Bone marrow (tissue), 2 donors: Measurements from ENCODE around the gene LTBP1.
A peak's percentile ranks its signal among the peaks of the same experiment; 100 is the strongest.
"Not testable (repeated sequence)": the region's sequence is repeated elsewhere in the genome, so short reads cannot be mapped to it uniquely, and the experiment has no call there.

Experiments used
- DNase-seq, 2 donors: peaks; one replicate each; lab custom pipeline; 2025; lab: John Stamatoyannopoulos, UW

LTBP1 gene

DNA sequence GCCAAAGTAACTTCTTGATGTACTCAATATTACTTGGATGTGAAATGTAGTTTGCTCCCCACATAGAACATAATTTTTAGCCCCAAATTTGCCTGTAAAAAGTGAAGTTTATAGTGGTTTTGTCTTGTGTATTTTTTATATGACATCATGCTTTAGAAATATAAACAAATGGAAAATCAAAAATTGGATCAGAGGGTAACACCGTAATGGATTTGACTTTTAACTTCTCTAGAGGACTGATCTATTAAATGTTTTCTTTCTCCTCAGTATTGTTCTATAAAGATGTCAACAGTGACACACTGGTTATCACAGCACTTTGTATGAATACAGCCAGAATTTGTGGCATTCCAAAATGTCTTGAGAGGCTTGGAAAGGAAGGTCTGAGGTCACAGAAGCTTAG lies 484.1 kb downstream of the LTBP1 start:
- DNase-seq = no peak

DNA sequence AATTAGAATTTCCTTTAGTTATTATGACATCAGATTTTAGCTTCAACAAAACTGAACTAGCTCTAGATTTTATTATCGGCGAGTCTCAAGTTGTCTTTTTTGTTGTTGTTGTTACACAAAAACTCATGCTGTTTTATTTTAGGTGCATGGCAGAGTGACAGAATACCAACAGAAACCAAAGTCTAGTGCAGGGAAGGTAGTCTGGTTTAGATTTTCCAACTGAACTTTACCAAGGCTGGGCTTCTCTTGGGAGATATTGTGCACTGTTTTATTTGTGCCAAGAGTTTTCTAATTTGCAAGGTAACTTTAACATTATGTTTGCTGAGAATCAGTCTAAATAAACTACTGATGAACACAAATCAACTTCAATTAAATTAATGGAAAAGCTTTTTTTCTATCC lies 486.1 kb downstream of the LTBP1 start:
- no peak for DNase-seq

DNA sequence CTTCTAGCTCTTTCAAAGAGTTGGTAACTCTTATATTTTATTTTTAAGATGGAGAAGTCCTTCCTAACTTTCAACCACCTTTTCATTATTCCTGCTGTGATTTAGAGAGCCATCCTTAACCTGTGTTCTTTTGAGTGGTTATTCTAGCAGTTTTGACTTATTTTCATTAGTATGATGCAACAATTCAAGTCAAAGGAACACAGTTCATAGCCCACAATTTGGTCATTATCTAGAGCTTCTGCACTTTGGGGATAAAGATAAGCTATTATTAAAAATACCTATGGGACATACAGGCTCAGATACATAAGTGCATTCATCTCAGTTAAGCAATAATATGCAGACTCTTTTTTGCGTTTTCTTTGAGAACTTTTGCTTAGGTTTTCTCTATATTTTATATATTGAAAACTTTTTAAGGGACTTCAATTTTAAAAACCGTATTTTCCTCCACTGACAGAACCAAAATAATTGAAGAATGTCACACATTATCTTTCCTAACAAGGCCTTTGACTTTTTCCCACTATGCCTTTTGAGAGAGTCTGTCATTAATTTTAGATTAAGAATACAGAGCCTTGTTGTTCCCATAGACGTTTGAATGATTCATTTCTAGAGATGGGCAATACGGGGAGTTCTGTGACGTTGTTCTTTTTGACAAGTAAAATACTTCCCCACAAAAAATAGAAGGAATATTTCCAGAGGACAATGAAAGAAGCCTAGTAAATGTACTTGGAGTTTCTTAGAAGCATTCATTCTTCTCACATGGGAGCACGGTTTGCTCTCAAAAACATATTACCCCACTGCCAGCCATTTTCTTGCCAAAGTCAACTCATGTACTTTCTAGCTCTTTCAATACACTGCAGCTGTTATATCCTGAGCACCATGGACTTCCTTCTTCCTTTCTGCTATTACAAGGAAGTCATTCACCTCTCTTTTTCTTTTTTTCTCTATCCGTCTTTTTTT lies 486.8 kb downstream of the LTBP1 start:
- no peak for DNase-seq

DNA sequence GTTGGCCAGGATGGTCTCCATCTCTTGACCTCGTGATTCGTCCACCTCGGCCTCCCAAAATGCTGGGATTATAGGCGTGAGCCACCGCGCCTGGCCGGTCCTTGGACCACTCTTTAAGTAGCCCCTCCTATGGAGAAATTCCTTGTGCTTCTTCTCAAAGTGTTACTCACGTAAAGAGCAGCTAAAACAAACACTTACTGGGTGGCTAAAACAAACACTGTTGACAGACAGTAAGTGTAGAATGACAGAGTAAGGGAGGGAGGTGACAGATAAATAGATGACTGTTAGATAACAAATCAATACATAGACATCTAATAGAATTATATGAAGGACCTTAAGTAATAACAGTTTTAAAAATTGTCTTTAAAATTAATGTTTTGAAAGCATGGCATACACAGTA lies 488.8 kb downstream of the LTBP1 start:
- no peak for DNase-seq

DNA sequence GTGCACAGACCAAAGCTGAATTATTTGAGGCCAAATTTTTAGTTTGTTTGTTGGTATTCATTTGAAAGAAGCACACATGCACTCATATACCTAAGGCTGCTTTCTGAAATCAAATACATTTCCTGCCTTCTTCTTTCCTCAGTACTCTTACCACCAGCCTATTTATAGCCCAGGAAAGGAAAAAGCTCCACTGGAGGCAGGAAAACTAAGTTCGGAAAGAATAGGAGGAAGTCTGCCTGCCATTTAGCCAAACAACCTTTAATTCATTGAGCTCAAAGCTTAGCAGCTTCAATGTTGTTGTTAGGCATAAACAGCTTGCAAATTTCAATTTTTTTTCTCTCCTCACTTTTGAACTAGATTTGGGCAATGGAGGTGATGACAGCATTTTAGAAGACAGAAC lies 489.3 kb downstream of the LTBP1 start:
- DNase-seq = no peak

DNA sequence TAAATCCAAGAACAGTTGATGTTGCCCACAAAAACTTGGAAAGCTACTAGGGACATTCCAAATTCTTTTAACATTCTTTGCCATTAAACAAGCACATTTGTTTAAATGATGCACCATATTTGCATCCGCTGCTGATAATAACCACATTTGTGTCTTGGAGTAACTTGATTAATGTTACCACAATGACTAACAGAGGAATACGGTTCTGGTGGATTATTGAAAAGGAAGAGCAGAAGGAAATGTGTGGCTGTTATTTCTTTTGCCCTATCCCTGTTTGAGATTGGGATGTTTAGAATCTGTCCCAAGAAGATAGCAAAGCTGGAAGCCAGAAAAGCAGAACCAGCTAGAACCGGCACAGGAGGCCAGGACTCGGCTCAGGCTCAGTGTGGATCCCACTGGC lies 490.5 kb downstream of the LTBP1 start:
- no peak for DNase-seq

DNA sequence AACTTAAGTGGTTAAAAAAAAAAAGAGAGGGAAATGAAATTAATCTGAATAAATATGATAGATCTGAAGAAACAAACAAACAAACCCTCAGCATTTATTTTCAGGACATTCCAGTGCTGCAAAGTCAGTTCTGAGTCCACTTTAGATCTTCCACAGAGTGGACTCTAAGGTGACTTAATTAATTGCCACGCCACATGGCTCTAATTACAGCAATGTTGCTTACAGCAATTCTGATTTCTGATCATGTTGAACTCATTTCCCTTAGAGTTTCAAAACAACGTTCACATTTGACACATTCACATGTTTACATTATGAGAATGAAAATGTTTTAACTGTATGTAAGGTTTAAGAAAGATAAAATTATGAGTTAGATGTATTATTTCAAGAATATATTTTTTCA lies 491.1 kb downstream of the LTBP1 start:
- no peak for DNase-seq

DNA sequence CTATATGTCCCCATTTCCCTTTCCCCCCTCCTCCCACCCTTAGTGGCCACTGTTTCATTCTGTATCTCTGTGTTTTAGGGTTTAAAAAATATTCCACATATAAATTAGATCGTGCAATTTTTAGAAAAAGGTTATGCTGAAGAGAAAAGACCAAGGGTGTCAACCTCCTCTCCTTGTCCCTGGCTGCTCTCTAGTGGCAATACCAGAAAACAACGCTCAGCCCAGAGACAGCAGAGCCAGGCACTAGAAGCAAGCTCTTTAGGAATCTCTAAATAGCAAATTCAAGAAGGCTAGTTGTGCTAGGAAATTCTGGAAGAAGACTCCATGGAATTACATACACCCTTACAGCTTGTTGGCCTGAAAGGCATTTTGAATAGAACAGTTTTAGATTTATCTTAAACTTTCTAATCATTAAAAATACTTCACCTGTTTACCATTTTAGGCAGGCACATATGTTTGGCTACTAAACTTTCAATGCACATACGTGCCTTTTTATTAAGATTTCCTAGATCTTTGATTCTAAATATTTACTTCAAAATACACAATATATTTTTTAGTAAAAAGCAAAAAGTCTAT lies 494.6 kb downstream of the LTBP1 start:
- peak in 1 of 2 donors; percentile 32 for DNase-seq

DNA sequence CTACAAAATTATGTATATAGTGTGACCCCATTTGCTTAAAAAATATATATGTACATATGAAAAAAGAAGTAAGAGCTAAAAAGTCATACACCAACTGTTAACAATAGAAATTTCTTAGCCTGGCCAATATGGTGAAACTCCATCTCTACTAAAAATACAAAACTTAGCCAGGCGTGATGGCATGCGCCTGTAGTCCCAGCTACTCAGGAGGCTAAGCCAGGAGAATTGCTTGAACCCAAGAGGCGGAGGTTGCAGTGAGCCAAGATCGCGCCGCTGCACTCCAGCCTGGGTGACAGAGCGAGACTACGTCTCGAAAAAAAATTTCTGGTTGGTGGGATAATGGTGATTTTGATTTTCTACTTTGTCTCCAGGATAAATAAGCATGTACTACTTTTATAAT lies 495.3 kb downstream of the LTBP1 start:
- DNase-seq = not testable (repeated sequence)

DNA sequence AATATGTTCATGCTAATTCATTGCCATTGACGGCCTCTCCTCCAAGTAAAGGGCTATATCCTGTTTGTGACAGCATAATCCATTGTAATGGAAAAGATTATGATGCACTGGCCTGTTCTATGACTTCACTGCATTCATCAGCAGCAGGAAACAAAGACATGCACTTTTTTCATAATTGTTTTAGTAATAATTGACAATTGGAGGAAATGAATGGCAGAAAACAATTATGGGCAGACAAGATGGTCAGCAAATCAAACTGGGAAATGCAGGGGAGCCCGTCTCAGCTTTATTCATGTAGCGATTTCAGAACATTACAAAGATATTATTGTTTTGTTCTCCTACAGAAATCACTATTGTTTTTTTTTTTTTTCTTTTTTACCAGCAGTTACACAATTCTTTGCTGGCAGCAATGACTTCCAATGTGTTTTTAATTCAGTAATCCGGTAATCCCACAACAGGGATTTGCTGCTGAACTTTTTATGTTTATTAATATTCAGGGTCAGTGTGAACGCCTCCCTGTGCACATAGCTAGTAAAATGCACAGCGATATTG lies 495.9 kb downstream of the LTBP1 start:
- DNase-seq = no peak

DNA sequence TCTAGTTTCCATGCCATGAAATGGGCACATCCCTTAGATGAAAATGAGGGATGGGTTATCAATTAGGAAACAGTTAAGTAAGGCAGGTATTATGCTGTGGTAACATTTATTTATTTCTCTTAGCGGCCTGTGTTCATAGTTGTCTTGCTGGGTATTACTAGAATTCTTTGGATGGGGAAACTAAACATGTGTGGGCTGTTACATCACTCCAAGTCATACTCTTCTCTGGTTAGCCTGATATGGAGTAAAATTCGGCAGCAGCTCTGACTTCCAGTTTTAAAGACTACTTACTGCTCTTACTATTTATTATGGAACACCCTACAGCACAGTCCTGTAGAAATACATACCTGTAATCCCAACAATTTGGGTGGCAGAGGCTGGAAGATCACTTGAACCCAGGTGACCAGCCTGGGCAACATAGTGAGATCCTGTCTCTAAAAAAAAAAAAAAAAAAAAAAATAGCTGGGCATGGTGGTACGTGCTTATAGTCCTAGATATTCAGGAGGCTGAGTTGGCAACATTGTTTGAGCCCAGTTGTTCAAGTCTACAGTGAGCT lies 496.6 kb downstream of the LTBP1 start:
- no peak for DNase-seq

DNA sequence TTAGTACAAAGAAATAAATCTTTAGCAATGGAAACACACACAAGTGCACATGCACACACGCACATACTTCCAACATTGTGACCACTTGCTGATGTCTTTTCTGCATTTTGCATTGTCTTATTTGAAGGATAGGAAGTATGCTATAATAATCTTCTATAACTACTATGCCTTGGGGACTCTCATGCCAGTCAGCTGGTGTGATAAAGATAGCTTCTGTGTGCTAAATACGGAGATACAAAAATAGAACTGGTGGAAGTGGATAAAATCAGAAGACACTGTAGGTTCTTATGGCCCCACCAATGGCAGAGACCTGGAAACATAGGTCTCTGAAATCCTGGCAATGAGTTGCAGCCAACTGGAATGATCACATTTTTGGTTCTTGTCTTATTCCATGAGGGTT lies 498.2 kb downstream of the LTBP1 start:
- no peak for DNase-seq

DNA sequence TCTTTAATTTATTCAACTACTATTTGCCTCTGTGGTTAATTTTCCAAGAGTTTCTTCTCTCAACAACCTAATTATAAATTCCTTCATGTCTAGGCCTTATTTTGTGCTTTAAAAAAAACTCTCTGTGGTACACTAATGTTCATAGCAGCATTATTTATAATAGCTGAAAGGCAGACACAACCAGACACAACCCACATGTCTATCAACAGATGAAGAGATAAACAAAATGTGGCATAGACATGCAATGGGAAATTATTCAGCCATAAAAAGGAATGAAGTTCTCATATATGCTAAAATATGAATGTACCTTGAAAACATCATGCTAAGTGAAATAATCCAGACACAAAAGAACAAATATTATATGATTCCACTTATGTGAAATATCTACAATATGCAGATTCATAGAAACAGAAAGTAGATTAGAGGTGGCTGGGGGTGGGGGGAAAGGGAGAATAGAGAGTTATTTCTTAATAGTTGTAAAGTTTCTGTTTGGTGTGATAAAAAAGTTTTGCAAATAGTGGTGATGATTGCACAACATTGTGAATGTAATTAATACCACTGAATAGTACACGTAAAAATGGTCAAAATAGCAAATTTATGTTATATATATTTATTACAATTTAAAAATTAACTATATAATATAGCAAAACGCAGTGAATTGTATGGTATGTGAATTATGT lies 501.6 kb downstream of the LTBP1 start:
- DNase-seq = no peak
